HG02973 (cell line): Measurements from ENCODE around the gene XKR7.

Source experiments
- ATAC-seq: cut with Tn5 transposase; IDR thresholded peaks from one replicate; pipeline ENCODE4 v1.9.1; 2021; ENCODE audit warnings: moderate library complexity; ENCODE audit not compliant: unreplicated experiment

The XKR7 gene

DNA sequence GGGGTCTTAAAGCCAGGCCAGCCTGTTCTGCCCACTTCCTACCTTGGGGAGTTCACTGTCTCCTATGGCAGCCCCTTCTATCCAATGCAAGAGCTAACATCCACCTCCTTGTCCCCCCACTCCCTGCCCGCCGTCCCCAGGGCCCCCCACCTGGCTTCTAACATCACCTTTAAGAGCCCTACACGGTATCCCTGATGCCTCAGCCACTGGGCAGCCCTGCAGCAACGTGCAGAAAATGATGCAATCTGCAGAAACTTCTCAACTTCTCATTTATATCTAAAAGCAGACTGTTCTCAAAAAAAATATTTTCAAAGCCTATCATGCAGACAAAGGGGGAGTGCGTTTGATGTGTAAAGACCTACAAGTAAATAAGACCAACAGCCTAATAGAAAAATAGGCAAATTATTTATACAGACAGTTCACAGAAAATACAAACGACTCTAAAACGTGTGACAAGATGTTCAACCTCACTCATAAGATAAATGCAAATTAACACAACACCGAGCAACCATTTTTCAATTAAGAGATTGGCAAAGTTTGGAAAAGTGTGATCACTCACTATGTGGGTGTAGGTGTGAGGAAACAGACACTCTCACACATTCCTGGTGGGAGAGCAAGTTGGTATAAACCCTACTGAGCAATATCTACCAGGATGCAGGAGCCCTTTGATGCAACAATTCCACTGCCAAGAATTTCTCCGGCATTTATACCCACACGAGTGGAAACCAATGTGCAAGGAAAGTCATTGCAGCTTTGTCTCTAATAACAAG lies 69.0 kb downstream of the XKR7 start:
- ATAC-seq = no peak

DNA sequence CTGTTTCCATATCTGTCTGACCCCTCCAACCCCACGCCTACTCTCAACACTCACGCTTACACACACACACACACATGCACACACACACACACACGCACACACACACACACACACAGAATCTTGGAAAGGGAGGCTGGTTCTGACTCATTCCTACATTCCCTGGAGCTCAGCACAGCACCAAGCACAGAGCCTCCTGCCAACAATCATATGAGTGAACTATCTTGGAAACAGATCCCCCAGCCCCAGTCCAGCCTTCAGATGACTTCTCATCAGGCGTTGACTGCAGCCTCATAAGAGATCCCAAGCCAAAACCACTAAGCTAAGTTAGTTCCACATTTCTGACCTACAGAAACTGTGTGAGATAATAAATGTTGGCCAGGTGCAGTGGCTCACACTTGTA lies 70.0 kb downstream of the XKR7 start:
- ATAC-seq = no peak

- ATAC-seq = no peak
These were observed 72.4 kb downstream of the XKR7 start for GRCh38 chr20:32040142-32040953.

DNA sequence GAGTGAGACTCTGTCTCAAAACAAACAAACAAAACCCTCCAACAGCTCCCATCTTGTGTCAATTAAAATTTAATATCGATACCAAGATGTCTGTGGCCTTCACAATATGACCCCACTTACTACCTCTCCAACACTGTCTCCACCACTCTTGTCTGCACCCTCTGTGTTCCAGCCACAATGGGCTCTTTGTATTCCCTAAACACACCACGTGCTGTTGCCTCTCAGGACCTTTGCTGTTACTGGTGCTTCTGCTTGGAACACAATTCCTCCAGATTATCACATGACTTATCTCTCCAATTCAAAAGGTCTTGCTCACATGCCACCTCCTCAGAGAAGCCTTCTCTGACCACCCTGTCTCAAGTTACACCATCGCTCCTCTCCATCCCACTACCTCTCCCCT lies 78.0 kb downstream of the XKR7 start:
- no peak for ATAC-seq

DNA sequence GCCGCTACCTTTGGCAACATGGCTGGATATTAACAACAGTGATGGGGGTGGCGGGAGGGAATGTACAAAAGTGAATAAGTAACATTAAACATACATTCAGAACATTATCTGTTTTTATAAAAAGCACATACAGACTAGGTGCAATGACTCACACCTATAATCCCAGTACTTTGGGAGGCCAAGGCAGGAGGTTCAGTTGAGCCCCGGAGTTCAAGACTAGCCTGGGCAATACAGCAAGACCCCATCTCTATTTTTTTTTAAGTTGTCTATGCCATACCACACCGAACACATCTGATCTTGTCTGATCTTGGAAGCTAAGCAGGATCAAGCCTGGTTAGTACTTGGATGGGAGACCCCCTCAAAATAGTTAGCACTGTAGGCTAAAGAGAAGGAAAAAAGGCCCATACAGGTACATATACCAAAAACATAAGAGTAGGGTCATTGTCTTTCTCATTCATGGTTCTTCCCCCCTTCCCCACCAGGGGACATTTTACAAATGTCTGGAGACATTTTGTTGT lies 82.4 kb downstream of the XKR7 start:
- ATAC-seq = no peak

- ATAC-seq = no peak
These were observed 83.1 kb downstream of the XKR7 start for GRCh38 chr20:32050851-32051556.

DNA sequence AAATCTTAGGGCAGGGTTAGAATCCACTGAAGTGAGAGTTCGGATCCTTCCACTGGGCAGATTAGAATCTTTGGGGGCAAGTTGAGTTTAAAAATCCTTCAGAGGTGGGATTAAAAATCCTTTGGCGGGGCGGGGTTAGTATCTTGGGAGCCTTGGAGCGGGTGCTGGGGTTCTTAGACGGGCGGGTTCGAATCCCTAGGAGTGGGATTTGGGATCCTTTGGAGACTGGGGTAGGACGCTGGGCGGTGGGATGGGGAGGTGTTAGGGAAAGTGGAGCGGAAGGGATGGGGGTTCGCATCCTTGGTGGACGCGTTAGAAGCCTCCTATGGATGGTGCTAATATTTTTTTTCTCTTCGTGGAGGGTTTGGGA lies 83.8 kb downstream of the XKR7 start:
- no peak for ATAC-seq

DNA sequence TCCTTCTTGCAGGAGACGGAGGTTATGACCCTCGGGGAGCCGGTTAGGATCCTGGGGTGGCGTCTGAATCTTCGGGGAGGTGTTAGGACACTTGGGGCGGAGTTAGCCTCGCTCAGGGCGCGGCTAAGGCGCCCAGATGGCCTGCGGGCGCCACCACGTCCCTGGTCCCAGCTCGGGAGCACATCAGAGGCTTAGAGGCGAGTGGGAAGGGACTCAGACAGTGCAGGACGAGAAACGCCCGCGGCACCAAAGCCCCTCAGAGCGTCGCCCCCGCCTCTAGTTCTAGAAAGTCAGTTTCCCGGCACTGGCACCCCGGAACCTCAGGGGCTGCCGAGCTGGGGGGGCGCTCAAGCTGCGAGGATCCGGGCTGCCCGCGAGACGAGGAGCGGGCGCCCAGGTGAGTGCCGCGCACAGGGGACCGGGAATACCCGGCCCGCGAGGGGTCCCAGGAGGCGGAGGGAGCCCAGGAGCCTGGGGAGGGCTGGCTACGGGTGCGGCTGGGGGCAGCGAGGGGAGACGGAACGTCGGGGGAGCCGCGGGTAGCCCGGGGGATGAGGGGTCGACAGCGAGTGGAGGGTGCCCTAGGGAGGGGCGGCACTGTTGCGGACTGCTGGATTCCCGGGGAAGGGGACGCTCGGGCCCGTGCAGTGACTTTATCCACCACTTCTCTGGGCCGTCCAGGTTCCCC lies 84.3 kb downstream of the XKR7 start, which contains the start of gene HCK:
Gene HCK (plus strand): TSS at position 153 of the 688 bp plus-strand sequence.
- no peak for ATAC-seq

DNA sequence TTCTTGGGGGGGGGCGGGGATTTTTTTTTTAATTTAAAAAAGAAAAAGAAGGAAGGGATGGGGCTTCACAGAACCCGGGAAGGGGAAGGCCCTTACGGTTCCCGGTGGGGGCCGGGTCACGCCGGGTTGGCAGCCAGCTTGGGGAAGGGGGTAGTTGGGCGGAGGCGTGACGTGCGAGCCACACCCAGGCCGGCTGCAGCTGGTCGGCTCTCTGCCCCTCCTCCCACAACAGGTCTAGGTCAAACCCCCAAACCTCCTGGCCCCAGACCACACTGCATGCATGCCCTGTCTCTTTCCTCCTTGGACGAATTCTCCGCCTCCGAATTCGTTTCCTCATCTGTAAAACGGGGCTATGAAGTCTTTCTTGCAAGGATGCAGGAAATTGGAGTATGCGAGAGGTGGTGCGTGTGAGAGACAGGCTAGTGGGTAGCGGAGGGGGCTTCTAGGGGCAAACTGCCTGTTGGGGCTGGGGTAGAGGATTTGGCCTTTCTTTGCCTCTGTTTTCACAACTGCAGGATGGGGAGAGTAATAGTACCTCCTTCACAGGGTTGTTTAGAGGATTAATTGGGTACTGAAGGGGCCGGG lies 84.9 kb downstream of the XKR7 start:
- no peak for ATAC-seq
